ENCODE results near the gene MPND. TPM values are rescaled to one million over a fixed set of nuclear protein-coding genes. Genes with fewer than 3 reads are reported as not detected.
A peak's percentile ranks its signal among the peaks of the same experiment; 100 is the strongest.

The MPND gene
- total RNA-seq, 2 experiments from 2014 or later, result 7.2 to 19.1 TPM

DNA sequence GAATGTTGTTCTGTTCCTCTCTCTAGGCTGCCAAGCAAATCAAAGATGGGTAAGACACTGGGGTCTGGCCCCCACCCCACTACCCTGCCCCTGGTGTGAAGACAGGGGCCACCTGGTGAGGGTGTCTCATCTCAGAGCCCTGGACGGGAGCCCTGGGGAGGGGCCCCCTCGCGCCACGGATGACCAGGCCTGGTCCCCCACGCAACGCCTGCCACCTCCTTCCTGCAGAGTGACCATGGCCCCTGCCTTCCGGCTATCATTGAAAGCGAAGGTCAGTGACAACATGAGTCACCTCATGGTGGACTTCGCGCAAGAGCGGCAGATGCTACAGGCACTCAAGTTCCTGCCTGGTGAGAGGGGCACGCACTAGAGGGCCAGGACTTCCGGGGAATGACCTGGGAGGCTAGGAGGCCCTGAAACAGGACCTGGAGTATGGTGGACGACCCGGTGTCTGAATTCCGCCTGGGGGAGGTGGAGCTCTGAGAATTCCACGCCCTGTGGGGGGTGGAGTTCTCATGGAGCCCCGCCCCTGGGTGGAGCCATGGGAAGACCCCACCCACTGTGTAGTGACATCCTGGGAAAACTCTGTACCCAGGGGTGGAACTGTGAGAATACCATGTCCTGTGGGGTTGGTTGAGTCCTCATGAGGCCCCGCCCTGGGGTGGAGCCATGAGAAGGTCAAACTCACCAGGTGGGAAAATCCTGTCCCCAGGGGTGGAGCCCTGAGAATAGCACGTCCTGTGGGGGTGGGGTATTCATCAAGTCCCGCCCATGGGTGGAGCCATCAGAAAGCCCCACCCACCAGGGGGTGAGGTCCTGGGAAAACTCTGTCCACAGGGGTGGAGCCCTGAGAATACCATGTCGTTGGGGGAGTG, 32.9 kb upstream of the MPND start:
- intact Hi-C loops (cut with micrococcal nuclease; ENCODE audit: unreplicated experiment), result no loop called here
- Histone ChIP-seq H3K9me3 (ENCODE audit: low read length) (no peaks in the 10 kb centered on the region), H3K4me3 (ENCODE audit: low read depth, low read length, poor library complexity, severe bottlenecking) (no peak overlapping the region), H3K27ac (ENCODE audit: low read depth, low read length, poor library complexity, severe bottlenecking) (no peak overlapping the region), H3K36me3 (ENCODE audit: insufficient read depth, low read length) (0 out of 2 replicates have a peak, but pooled peaks cover 4% of the 10 kb centered on the region), H3K4me1 (ENCODE audit: insufficient read depth, low read length, poor library complexity, severe bottlenecking) (no peaks in the 10 kb centered on the region), H3K79me2 (ENCODE audit: insufficient read depth, low read depth, low read length) (no peaks in the 10 kb centered on the region), H2AFZ (ENCODE audit: low read length) (no peak overlapping the region), H3K9me2 (ENCODE audit: insufficient read depth, low read length) (no peaks in the 10 kb centered on the region), H3K4me2 (ENCODE audit: low read length) (no peak overlapping the region), H4K20me1 (ENCODE audit: insufficient read depth, low read length) (no peaks in the 10 kb centered on the region)
- TF ChIP-seq, protein P1, sequence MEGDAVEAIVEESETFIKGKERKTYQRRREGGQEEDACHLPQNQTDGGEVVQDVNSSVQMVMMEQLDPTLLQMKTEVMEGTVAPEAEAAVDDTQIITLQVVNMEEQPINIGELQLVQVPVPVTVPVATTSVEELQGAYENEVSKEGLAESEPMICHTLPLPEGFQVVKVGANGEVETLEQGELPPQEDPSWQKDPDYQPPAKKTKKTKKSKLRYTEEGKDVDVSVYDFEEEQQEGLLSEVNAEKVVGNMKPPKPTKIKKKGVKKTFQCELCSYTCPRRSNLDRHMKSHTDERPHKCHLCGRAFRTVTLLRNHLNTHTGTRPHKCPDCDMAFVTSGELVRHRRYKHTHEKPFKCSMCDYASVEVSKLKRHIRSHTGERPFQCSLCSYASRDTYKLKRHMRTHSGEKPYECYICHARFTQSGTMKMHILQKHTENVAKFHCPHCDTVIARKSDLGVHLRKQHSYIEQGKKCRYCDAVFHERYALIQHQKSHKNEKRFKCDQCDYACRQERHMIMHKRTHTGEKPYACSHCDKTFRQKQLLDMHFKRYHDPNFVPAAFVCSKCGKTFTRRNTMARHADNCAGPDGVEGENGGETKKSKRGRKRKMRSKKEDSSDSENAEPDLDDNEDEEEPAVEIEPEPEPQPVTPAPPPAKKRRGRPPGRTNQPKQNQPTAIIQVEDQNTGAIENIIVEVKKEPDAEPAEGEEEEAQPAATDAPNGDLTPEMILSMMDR (conservative IDR thresholded peaks at IDR 0.05; ENCODE audit: low read length), result no peak
- no peak for TF ChIP-seq EZH2phosphoT487 (IDR thresholded peaks at IDR 0.05; ENCODE audit: borderline replicate concordance, low read depth, low read length)
- POLR2A ChIA-PET, result no interaction called here
- peak; percentile 67 for DNase-seq (ENCODE audit: low spot score)
- no TSS peak for BruUV-seq (replicated peaks)
- CTCF ChIA-PET (ENCODE audit: unreplicated experiment), result no interaction called here

GRCh38 chr19:4313847-4314490, 29.4 kb upstream of the MPND start:
- H3K27ac ChIP-seq (ENCODE audit: low read depth, low read length, poor library complexity, severe bottlenecking), result no peak overlapping the region
- DNase-seq (ENCODE audit: low spot score), result no peak
- TF ChIP-seq, protein P1 (conservative IDR thresholded peaks at IDR 0.05; ENCODE audit: low read length), result no peak
- no peak for TF ChIP-seq EZH2phosphoT487 (IDR thresholded peaks at IDR 0.05; ENCODE audit: borderline replicate concordance, low read depth, low read length)
- no peaks in the 10 kb centered on the region for H3K4me1 ChIP-seq (ENCODE audit: insufficient read depth, low read length, poor library complexity, severe bottlenecking)
- H4K20me1 ChIP-seq (ENCODE audit: insufficient read depth, low read length), result no peaks in the 10 kb centered on the region
- no peaks in the 10 kb centered on the region for H3K79me2 ChIP-seq (ENCODE audit: insufficient read depth, low read depth, low read length)
- no peak overlapping the region for H2AFZ ChIP-seq (ENCODE audit: low read length)
- intact Hi-C loops (cut with micrococcal nuclease; ENCODE audit: unreplicated experiment), result no loop called here
- no peaks in the 10 kb centered on the region for H3K9me3 ChIP-seq (ENCODE audit: low read length)
- no peaks in the 10 kb centered on the region for H3K9me2 ChIP-seq (ENCODE audit: insufficient read depth, low read length)
- no peak overlapping the region for H3K4me2 ChIP-seq (ENCODE audit: low read length)
- no peaks in the 10 kb centered on the region for H3K36me3 ChIP-seq (ENCODE audit: insufficient read depth, low read length)
- BruUV-seq (replicated peaks), result no TSS peak
- ChIA-PET CTCF (ENCODE audit: unreplicated experiment) (no interaction called here), POLR2A (interaction anchor here (0.7 kb wide), 2 partner anchors 18 to 29 kb away, joined by 3 read pairs; no protein-coding TSS in a partner anchor)
- H3K4me3 ChIP-seq (ENCODE audit: low read depth, low read length, poor library complexity, severe bottlenecking), result no peak overlapping the region

GRCh38 chr19:4316956-4317355, 26.4 kb upstream of the MPND start:
- intact Hi-C loops (cut with micrococcal nuclease; ENCODE audit: unreplicated experiment), result no loop called here
- Histone ChIP-seq H3K4me3 (ENCODE audit: low read depth, low read length, poor library complexity, severe bottlenecking) (no peak overlapping the region), H4K20me1 (ENCODE audit: insufficient read depth, low read length) (no peaks in the 10 kb centered on the region), H3K4me2 (ENCODE audit: low read length) (no peak overlapping the region), H3K79me2 (ENCODE audit: insufficient read depth, low read depth, low read length) (no peaks in the 10 kb centered on the region), H3K36me3 (ENCODE audit: insufficient read depth, low read length) (no peaks in the 10 kb centered on the region), H3K9me2 (ENCODE audit: insufficient read depth, low read length) (no peaks in the 10 kb centered on the region), H3K9me3 (ENCODE audit: low read length) (0 out of 2 replicates have a peak, but pooled peaks cover 8% of the 10 kb centered on the region), H3K27ac (ENCODE audit: low read depth, low read length, poor library complexity, severe bottlenecking) (no peak overlapping the region), H3K4me1 (ENCODE audit: insufficient read depth, low read length, poor library complexity, severe bottlenecking) (no peaks in the 10 kb centered on the region), H2AFZ (ENCODE audit: low read length) (no peak overlapping the region)
- ChIA-PET CTCF (ENCODE audit: unreplicated experiment) (no interaction called here), POLR2A (no interaction called here)
- TF ChIP-seq, protein P1 (conservative IDR thresholded peaks at IDR 0.05; ENCODE audit: low read length), result no peak
- no peak for TF ChIP-seq EZH2phosphoT487 (IDR thresholded peaks at IDR 0.05; ENCODE audit: borderline replicate concordance, low read depth, low read length)
- BruUV-seq (replicated peaks), result no TSS peak
- DNase-seq (ENCODE audit: low spot score), result no peak

All from OCI-LY7 (cell line).